Measurements from ENCODE around the gene DGUOK.
"Not testable (repeated sequence)": the region's sequence is repeated elsewhere in the genome, so short reads cannot be mapped to it uniquely, and the experiment has no call there.

DGUOK gene

GRCh38 chr2:73926493-73927327 is at the start of gene DGUOK:
TSS of gene DGUOK (plus strand) at chr2:73926880. CDS start at chr2:73926911, 31 bp downstream.
- DNase-seq (ENCODE audit: low read depth, low spot score): peak; percentile 99

- DNase-seq (ENCODE audit: low read depth, low spot score): no peak
Measured at GRCh38 chr2:73877071-73877802, 49.4 kb upstream of the DGUOK start.

GRCh38 chr2:73877984-73878383 is 48.7 kb upstream of the DGUOK start:
- not testable (repeated sequence) for DNase-seq (ENCODE audit: low read depth, low spot score)

GRCh38 chr2:73885406-73885805 is 41.3 kb upstream of the DGUOK start:
- DNase-seq (ENCODE audit: low read depth, low spot score): no peak

- DNase-seq (ENCODE audit: low read depth, low spot score): no peak
Measured at GRCh38 chr2:73886357-73886756, 40.3 kb upstream of the DGUOK start.

GRCh38 chr2:73887596-73888353 is 38.9 kb upstream of the DGUOK start:
- not testable (repeated sequence) for DNase-seq (ENCODE audit: low read depth, low spot score)

- no peak for DNase-seq (ENCODE audit: low read depth, low spot score)
Measured at GRCh38 chr2:73888388-73888787, 38.3 kb upstream of the DGUOK start.

- no peak for DNase-seq (ENCODE audit: low read depth, low spot score)
Measured at GRCh38 chr2:73889206-73889605, 37.5 kb upstream of the DGUOK start.

- DNase-seq (ENCODE audit: low read depth, low spot score): no peak
Measured at GRCh38 chr2:73890301-73891092, 36.2 kb upstream of the DGUOK start.

- no peak for DNase-seq (ENCODE audit: low read depth, low spot score)
Measured at GRCh38 chr2:73891276-73891901, 35.3 kb upstream of the DGUOK start.

- DNase-seq (ENCODE audit: low read depth, low spot score): no peak
Measured at GRCh38 chr2:73892631-73893329, 33.9 kb upstream of the DGUOK start, which contains the start of gene ACTG2. TSS of gene ACTG2 (plus strand) at chr2:73893008. CDS start at chr2:73901312, 8,304 bp downstream.

GRCh38 chr2:73893764-73894474 is 32.8 kb upstream of the DGUOK start:
- no peak for DNase-seq (ENCODE audit: low read depth, low spot score)

- DNase-seq (ENCODE audit: low read depth, low spot score): no peak
Measured at GRCh38 chr2:73894475-73894850, 32.2 kb upstream of the DGUOK start.

GRCh38 chr2:73894877-73895276 is 31.8 kb upstream of the DGUOK start:
- no peak for DNase-seq (ENCODE audit: low read depth, low spot score)

GRCh38 chr2:73895473-73895872 is 31.2 kb upstream of the DGUOK start:
- no peak for DNase-seq (ENCODE audit: low read depth, low spot score)

- DNase-seq (ENCODE audit: low read depth, low spot score): peak; percentile 94
Measured at GRCh38 chr2:73896362-73897239, 30.1 kb upstream of the DGUOK start.

- DNase-seq (ENCODE audit: low read depth, low spot score): no peak
Measured at GRCh38 chr2:73897240-73897583, 29.5 kb upstream of the DGUOK start.

- peak; percentile 6 for DNase-seq (ENCODE audit: low read depth, low spot score)
Measured at GRCh38 chr2:73897934-73898333, 28.7 kb upstream of the DGUOK start.
